WTC11 (cell line): ENCODE measurements around the gene NCOA1. TPM values are rescaled to one million over a fixed set of nuclear protein-coding genes. Genes with fewer than 3 reads are reported as not detected.

ENCODE experiments used
- ATAC-seq: fragments of 200-7000 bp; cut with Tn5 transposase; 2 replicates; pipeline ENCODE4 v1.10.0; 2021; ENCODE audit warnings: mild to moderate bottlenecking, moderate library complexity
- CTCF ChIA-PET: fragments of 300-600 bp; sonication (Branson Sonifier 250); formaldehyde crosslinking; loops from one replicate; lab custom pipeline; 2021; ENCODE audit warnings: antibody characterized with exemption; lab: Charles Lee
- POLR2A ChIA-PET: fragments of 350-600 bp; sonication (Branson Sonifier 250); formaldehyde crosslinking; loops from one replicate; lab custom pipeline; 2021; ENCODE audit warnings: antibody characterized with exemption; lab: Charles Lee
- DNase-seq: peaks from one replicate; pipeline ENCODE4 v3.0.0; 2021; ENCODE audit warnings: low spot score
- H3K27ac Mint-ChIP-seq: 2 replicates; pipeline ENCODE4 v1.8.0; 2021; ENCODE audit warnings: mixed read lengths
- H3K27me3 Mint-ChIP-seq: 2 replicates; pipeline ENCODE4 v1.8.0; 2021; ENCODE audit warnings: low read depth, mild to moderate bottlenecking, moderate library complexity, mixed read lengths
- H3K36me3 Mint-ChIP-seq: 2 replicates; pipeline ENCODE4 v1.8.0; 2021; ENCODE audit warnings: mixed read lengths
- H3K4me1 Mint-ChIP-seq: 2 replicates; pipeline ENCODE4 v1.8.0; 2022; ENCODE audit warnings: mixed read lengths
- H3K4me3 Mint-ChIP-seq: 2 replicates; pipeline ENCODE4 v1.8.0; 2021; ENCODE audit warnings: mild to moderate bottlenecking, moderate library complexity, mixed read lengths
- H3K9me3 Mint-ChIP-seq: 2 replicates; pipeline ENCODE4 v1.8.0; 2021; ENCODE audit warnings: mixed read lengths
- ATF2 ChIP-seq: sonication (generic); formaldehyde crosslinking; IDR thresholded peaks from 2 replicates; pipeline ENCODE4 v1.8.1; 2022; ENCODE audit warnings: low read depth, missing genetic modification reagents, borderline replicate concordance
- ATF6 ChIP-seq: sonication (generic); formaldehyde crosslinking; IDR thresholded peaks from 2 replicates; pipeline ENCODE4 v1.8.1; 2023; ENCODE audit warnings: mild to moderate bottlenecking, missing genetic modification reagents
- ERG ChIP-seq: fragments of 250-450 bp; sonication (Bioruptor Pico); IDR thresholded peaks from 2 replicates; pipeline ENCODE4 v1.8.0; 2021; ENCODE audit warnings: mild to moderate bottlenecking
- FOXP4 ChIP-seq: sonication (generic); formaldehyde crosslinking; IDR thresholded peaks from 2 replicates; pipeline ENCODE4 v1.8.0; 2022; ENCODE audit warnings: mild to moderate bottlenecking, missing genetic modification reagents
- GRHL2 ChIP-seq: fragments of 250-450 bp; sonication (Bioruptor Pico); IDR thresholded peaks from 2 replicates; pipeline ENCODE4 v1.8.0; 2022; ENCODE audit warnings: mild to moderate bottlenecking, moderate library complexity; ENCODE audit not compliant: insufficient replicate concordance, severe bottlenecking
- JUN ChIP-seq: sonication (generic); formaldehyde crosslinking; IDR thresholded peaks from 2 replicates; pipeline ENCODE4 v1.8.0; 2023; ENCODE audit warnings: mild to moderate bottlenecking, missing genetic modification reagents
- MLX ChIP-seq: sonication (generic); formaldehyde crosslinking; IDR thresholded peaks from 2 replicates; pipeline ENCODE4 v1.8.1; 2023; ENCODE audit warnings: mild to moderate bottlenecking, missing genetic modification reagents, moderate library complexity
- MXD4 ChIP-seq: fragments of 250-450 bp; sonication (Bioruptor Pico); IDR thresholded peaks from 2 replicates; pipeline ENCODE4 v1.8.0; 2021; ENCODE audit warnings: mild to moderate bottlenecking, moderate library complexity, borderline replicate concordance
- NFATC4 ChIP-seq: fragments of 250-450 bp; sonication (Bioruptor Pico); IDR thresholded peaks from 2 replicates; pipeline ENCODE4 v1.9.0; 2021; ENCODE audit warnings: mild to moderate bottlenecking
- NR2C2 ChIP-seq: sonication (generic); formaldehyde crosslinking; IDR thresholded peaks from 2 replicates; pipeline ENCODE4 v1.8.0; 2022; ENCODE audit warnings: mild to moderate bottlenecking, missing genetic modification reagents
- PRDM15 ChIP-seq: sonication (generic); formaldehyde crosslinking; IDR thresholded peaks from 2 replicates; pipeline ENCODE4 v1.8.0; 2022; ENCODE audit warnings: missing genetic modification reagents
- ZNF219 ChIP-seq: sonication (generic); formaldehyde crosslinking; IDR thresholded peaks from 2 replicates; pipeline ENCODE4 v1.8.0; 2023; ENCODE audit warnings: missing genetic modification reagents, mild to moderate bottlenecking, borderline replicate concordance
- ZNF532 ChIP-seq: fragments of 250-450 bp; sonication (Bioruptor Pico); IDR thresholded peaks from 2 replicates; pipeline ENCODE4 v1.9.0; 2021; ENCODE audit warnings: mild to moderate bottlenecking, borderline replicate concordance
- total RNA-seq: library from RNA; stranded (reverse); gene quantifications from 3 replicates; pipeline ENCODE4 v1.2.3, GENCODE V29; 2021

Gene NCOA1
- total RNA-seq, 1 experiment from 2014 or later: 16.9 TPM

GRCh38 chr2:24621779-24622538 lies 130.9 kb downstream of the NCOA1 start:
- H3K9me3 Mint-ChIP-seq: no peaks in the 10 kb centered on the region
- POLR2A ChIA-PET: no interaction called here
- H3K27ac Mint-ChIP-seq: no peak overlapping the region
- peaks cover 5% of the 10 kb centered on the region for H3K4me1 Mint-ChIP-seq
- CTCF ChIA-PET: interaction anchor here (3.0 kb wide), 1 partner anchor 9 kb away, joined by 13 read pairs; no protein-coding TSS in a partner anchor
- DNase-seq (no peak), ATAC-seq (no peak)
- TF ChIP-seq NR2C2 (CRISPR knock-in tag) (no peak), JUN (CRISPR knock-in tag) (no peak), NFATC4 (CRISPR knock-in tag) (no peak), FOXP4 (CRISPR knock-in tag) (no peak), ATF2 (no peak), MLX (CRISPR knock-in tag) (no peak), ERG (no peak), GRHL2 (no peak), PRDM15 (no peak), ZNF219 (CRISPR knock-in tag) (no peak), ZNF532 (CRISPR knock-in tag) (no peak), MXD4 (CRISPR knock-in tag) (no peak), ATF6 (CRISPR knock-in tag) (no peak)
- H3K27me3 Mint-ChIP-seq: no peaks in the 10 kb centered on the region
- no peak overlapping the region for H3K4me3 Mint-ChIP-seq
- no peaks in the 10 kb centered on the region for H3K36me3 Mint-ChIP-seq
